22Rv1 (cell line): ENCODE measurements around the gene RFT1.
"Not testable (repeated sequence)": the region's sequence is repeated elsewhere in the genome, so short reads cannot be mapped to it uniquely, and the experiment has no call there.

Experiments
- H3K27ac ChIP-seq: fragments of 450-650 bp; 2 replicates; pipeline ENCODE4 v1.5.1; 2017
- ZFX ChIP-seq: fragments of 450-650 bp; IDR thresholded peaks from 2 replicates; pipeline ENCODE4 v1.6.1; 2017; ENCODE audit warnings: antibody characterized with exemption, borderline replicate concordance
- TF ChIP-seq, protein P1 (sequence below): fragments of 450-650 bp; IDR thresholded peaks from 2 replicates; pipeline ENCODE4 v1.5.1; 2017; ENCODE audit warnings: mild to moderate bottlenecking

Gene RFT1

DNA sequence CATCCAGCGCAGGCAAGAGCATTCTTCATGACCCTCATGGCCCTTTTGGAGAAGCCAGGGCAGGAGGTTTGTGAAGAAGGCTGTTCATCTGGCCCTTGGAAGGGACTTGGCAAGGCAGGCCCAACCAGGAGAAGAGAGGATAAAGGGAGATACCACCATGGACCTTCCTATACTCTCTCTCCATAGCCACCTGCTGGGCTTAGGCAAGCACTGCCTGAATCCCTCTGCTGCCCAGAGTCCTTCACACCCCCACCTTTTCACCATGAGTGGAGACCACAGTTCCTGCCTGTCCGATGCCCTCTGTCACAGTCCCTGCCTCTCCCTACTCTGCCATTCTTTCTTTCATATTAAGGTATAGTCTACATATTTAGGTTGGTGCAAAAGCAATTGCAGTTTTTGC, 73.8 kb downstream of the RFT1 start:
- TF ChIP-seq ZFX: no peak
- TF ChIP-seq, protein P1, sequence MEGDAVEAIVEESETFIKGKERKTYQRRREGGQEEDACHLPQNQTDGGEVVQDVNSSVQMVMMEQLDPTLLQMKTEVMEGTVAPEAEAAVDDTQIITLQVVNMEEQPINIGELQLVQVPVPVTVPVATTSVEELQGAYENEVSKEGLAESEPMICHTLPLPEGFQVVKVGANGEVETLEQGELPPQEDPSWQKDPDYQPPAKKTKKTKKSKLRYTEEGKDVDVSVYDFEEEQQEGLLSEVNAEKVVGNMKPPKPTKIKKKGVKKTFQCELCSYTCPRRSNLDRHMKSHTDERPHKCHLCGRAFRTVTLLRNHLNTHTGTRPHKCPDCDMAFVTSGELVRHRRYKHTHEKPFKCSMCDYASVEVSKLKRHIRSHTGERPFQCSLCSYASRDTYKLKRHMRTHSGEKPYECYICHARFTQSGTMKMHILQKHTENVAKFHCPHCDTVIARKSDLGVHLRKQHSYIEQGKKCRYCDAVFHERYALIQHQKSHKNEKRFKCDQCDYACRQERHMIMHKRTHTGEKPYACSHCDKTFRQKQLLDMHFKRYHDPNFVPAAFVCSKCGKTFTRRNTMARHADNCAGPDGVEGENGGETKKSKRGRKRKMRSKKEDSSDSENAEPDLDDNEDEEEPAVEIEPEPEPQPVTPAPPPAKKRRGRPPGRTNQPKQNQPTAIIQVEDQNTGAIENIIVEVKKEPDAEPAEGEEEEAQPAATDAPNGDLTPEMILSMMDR: peak; percentile 20; the same call in 1 of the 2 replicates

DNA sequence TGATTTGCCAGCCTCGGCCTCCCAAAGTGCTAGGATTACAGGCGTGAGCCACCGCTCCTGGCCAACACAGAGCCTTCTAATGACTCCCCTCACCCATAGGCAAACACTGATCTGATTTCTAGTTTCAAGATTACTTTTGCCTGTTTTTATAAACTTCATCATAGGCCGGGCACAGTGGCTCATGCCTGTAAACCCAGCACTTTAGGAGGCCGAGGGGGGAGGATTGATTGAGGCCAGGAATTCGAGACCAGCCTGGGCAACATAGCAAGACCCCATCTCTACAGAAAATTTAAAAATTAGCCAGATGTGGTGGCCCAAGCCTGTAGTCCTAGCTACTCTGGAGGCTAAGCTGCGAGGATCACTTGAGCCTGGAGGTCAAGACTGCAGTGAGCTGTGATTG, 76.0 kb downstream of the RFT1 start:
- not testable (repeated sequence) for H3K27ac ChIP-seq

More for the DNA sequence above, 73.8 kb downstream of the RFT1 start:
- H3K27ac ChIP-seq: no peak overlapping the region

DNA sequence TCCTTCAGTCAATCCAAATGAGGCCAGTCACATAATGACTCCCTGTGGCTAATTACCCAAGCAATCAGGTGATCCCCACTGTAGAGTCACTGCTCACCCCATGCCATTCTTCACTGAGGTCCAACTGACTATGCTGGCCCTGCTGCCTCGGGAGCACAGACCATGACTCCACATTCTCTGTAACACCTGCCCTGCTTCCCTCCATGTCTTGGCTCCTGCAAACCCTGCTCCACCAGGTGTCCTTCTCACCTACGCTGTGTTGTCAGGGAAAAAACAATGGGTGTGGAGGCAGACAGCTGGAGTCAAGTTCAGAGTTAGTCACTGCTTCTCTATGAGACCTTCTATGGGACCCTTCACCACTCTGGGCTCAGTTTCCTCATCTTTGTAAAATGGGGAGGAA, 78.3 kb downstream of the RFT1 start:
- H3K27ac ChIP-seq: no peak overlapping the region
- TF ChIP-seq ZFX: no peak
- TF ChIP-seq, protein P1: no peak

DNA sequence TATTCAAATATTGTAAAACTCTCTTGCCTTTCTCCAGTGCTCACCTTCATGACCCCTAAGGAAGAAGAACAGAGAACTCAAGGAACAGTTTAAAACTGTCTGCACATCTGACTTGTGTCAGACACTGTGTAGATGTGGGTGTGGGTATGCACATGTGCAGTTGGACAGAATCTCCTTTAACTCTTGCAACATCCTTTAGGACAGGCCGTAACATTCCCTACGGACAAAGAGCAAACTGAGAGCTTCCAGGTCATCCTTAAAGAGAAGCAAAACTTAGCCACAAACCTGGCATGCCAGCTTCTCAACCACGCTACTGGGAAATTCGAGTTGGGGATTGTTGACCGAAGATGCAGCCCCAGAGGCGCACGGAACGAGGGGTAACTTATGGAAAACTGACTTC, 80.2 kb downstream of the RFT1 start:
- no peak overlapping the region for H3K27ac ChIP-seq
- no peak for TF ChIP-seq ZFX
- TF ChIP-seq, protein P1: no peak

DNA sequence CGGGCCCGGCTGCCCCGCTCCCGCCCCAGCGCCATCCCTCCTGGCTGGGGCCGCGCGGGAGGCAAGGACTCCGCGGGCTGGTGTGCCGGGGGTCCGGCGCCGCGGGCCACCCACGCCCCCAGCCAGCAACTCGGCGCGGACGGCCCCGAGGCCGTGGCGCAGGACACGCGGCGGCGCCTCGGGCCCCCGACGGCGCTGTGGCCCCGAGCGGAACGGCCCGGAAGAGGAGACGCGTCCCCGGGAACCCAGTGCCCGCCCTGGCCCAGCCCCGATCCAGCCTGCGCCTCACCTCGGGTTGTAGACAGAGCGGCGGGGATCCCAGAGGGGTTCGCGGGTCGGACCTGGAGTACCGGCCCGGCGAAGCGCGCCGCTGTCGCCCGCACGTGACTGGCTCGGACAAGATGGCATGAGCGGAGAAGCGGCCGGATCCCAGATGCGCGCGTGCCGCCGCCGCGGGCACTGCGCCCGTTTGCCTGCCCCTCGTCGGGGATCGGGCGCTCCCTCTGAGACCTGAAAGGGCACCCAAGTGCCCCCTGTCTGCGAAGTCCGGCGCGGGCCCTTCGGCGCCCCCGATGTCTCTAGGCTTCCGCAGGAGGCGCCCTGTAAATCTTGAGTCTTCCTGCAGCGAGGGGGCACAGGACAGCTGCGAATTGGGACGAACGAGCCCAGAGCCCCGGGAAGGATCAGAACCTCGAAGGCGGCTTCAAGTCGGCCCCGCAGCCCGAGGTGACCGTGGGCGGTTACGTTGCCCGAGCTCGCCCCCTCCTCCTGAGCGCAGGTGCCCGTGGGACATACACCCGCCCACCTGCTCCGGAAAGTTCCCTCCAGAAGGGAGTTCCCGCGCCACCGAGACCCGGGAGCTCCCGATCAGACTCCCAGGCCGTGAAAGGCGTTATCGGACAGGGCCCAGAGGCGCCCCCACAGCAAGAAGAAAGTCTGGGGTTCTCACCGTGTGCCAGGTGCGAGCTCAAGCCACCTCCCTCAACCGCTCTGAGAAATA, 83.8 kb downstream of the RFT1 start:
- peak overlapping the region; percentile 80 for H3K27ac ChIP-seq
- TF ChIP-seq, protein P1: 0 out of 2 replicates have a peak, but pooled peaks have one; percentile 19
- TF ChIP-seq ZFX: no peak

DNA sequence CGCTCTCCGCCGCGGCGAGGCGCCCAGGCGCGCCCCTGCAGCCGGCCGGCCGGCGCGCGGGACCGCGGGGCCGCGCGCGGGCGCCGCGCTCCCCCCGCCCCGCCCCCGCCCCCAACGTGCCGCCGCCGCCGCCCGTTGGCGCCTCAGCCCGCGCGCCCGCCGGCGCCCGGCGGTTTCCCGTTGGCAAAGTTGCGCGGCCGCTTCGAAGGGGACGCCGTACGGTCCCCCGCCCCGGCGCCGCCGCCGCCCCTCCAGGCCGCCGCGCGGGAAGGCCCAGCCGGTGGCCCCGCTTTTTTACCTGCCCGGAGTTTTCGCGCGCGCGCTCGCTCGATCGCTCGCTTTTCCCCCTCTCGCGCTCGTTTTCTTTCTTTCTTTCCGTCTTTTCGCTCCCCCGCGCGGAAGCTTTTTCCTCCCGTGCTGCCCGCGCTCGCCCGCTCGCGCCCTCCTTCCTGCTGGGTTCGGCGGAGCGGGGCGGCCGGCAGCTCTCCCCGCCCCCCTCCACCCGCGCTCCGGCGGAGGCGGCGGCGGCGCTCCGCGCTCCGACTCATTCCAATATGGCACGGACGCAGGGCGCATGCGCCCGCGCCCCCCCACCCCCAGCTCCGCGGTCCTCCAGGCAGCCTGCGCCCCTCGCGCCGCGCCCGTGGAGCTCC, 84.6 kb downstream of the RFT1 start, which contains the start of gene SFMBT1:
Gene SFMBT1 (minus strand): TSS at position 556 of the 653 bp plus-strand sequence. CDS start 76,945 bp downstream, outside the sequence.
- peak within 1 kb of the TSS; percentile 80 for H3K27ac ChIP-seq
- TF ChIP-seq, protein P1: no peak
- TF ChIP-seq ZFX: no peak

DNA sequence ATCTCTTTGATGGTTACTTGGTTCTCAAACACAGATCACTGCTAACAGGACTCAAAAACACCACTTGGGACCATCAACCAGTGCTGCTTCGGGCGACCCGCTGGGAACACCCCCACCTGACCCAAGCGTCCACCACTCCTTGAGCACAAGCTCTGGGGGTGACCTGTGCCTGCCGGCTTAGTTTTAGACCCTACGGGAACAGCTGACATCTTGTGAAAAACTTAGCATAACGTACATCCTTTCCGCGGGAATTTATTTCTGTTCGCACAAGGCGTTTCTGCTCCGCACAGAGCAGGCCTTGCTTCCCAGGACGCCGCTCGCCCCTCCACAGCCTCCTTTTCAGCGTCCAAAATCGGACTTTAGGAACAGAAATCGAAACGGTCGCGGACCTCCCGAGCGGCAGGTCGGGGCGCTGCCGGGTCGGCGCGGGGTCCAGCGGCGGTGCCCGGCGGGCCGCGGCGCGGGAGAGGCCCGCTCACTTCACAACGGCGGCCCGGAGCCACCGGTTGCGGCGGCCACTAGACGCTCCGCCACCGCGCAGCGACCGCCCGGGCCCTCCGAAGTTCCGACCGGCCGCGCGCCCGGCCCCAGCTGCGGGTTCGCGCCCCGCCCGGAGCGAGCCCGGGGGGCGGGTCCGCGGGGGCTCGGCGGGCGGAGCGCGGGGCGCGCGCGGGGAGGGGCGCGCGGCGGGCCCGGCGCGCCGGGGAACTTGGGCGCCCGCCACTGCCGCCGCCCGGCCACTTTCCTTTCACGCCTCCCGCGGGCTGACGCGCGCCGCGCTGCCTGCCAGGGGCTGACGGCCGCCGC, 85.3 kb downstream of the RFT1 start:
- TF ChIP-seq ZFX: no peak
- TF ChIP-seq, protein P1: no peak
- H3K27ac ChIP-seq: peak overlapping the region; percentile 80
